LoVo (cell line): ENCODE measurements around the gene TSHZ1.

Experiments used
- DNase-seq: peaks from one replicate; pipeline ENCODE4 v3.0.0-alpha.2; 2016; ENCODE audit warnings: low spot score

Gene TSHZ1

DNA sequence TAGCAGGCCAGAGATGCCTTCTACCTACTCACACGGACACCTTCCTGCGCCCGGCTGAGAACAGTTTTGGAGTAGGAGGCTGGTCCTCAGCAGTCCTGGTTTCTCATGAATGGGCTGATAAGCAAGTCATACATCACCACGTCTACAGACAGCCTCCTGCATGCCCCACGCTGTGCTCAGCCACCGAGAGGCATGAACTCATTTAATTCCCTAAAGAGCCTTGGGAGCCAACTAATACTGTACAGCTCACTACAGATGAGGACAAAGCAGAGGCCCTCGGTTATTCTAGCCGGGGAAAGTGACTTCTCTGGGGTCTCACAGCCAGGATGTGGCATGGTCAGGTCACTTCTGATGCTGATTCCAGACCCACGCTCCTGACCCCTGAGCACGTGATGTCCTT, 105.6 kb downstream of the TSHZ1 start:
- DNase-seq, result no peak

DNA sequence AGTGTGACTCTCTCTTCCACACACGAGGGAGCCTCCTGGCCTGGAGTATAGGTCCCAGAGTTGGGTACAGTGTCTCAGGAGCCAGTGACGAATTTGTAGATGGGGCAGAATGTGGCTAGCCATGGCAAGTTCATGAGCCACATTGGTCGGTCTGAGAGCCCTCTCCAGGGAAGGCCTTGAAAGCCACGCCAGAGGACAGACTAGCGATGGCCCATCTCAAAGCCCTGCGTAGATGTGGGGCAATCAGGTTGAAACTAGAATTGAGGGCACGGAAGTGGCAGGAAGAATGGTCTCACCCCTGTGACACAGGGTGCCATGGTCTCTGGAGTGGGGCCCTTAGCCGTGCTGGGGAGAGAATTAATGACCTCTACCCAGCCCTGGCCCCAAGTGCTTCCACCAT, 106.2 kb downstream of the TSHZ1 start:
- no peak for DNase-seq

DNA sequence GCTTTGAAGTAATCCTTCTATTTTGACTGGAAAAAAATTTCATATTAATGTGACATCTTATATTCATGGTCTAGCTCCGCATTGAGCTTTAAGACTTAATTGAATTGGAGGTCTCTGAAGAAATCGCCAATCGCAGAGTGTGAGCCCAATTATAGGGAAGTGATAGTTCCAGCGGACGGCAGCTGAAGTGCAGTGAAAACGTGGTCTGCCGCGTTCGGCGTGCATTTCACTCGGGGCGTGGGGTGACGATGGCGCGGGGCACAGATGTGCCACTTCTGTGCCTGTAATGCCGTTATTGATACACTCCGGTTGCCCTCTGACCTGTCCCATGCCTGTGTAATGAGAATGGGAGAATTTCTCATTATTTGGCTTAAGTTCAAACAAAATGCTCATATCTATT, 106.7 kb downstream of the TSHZ1 start:
- no peak for DNase-seq

DNA sequence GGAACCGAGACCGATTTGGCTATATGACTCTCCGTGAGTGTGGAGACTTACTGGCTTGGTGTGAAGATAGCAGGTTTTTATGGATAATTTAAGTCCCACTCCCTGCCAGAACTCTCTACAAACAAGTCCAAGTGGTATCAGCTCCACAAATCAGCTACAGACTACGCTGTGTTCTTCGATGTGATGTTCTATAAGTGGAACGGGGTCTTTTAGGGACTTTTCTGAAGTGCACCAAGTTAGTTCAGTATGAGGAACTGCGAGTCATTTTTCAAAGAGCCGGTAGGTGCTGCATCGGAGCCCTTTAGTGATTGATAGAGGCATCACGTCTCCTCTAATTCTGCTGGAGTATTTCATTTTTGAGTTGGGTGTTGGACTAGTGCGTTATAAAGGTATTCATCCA, 107.1 kb downstream of the TSHZ1 start:
- no peak for DNase-seq

DNA sequence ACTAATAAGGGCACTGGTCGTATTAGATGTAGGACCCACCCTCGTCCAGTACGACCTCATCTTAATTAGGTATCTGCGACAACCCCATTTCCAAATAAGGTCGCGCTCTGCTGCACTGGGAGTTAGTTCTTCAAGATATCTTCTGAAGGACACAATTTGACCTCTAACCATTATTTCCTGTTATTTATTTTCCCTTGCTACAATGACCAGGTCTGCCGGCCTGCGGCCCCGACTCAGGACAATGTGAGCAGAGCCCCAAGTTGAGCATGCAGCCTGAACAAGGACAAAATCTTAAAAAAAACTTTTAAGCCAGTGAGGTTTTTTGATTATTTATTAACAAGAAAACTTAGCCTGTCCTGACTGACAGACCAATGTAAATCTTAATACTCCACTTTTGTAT, 109.3 kb downstream of the TSHZ1 start:
- no peak for DNase-seq

DNA sequence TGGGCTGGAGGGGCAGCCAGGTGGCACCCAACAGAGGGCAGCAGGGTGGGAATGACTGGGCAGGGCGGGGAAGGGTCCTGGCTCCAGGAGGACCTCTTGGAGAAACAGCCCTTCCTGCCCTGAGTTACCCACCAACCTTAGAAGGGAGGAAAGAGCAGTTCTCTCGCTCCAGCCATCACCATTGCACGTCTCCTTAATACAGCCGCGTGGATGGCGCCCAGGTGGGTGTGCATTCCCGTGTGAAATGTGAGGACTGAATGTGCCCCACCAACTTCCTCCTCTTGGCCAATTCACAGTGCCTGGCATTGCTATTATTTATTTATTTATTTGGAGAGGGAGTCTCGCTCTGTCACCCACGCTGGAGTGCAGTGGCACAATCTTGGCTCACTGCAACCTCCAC, 109.9 kb downstream of the TSHZ1 start:
- DNase-seq, result no peak

DNA sequence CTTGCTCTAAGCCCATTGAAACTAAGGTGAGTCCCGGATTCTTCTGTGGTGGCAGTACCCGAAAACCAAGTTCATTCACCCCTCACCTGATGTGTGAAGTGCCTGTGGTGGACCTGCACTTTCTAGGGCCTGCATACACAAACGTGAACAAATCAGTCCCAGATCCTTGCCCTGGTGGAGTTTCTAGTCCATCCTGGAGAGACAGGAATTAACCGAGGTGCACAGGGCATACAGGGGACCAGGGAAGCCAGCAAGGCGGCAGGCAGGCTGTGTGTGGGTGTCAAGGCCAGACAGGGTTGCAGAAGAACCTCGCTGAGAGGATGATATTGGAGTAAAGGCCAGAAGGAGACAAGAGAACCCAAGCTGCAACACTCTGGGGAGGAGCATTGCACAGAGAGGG, 110.8 kb downstream of the TSHZ1 start:
- DNase-seq, result no peak

DNA sequence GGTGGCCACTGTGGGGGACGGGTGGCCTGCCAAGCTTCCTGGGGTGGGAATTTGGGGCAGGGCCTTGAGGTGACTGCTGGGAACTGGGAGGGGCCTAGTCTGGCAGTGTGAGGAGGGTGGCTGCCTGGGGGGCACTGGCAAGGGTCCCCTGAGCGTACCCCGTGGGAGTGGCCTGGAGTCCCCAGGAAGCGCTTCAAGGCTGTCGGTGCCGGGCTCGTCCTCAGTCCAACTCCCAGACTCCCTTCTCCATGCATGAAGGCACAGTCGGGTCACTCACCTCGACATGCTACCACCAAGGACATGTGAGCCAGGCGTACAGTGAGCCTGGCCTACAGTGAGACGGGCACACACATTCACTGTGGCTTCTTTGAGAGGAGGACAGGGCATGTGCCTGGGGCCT, 111.6 kb downstream of the TSHZ1 start:
- DNase-seq, result no peak

DNA sequence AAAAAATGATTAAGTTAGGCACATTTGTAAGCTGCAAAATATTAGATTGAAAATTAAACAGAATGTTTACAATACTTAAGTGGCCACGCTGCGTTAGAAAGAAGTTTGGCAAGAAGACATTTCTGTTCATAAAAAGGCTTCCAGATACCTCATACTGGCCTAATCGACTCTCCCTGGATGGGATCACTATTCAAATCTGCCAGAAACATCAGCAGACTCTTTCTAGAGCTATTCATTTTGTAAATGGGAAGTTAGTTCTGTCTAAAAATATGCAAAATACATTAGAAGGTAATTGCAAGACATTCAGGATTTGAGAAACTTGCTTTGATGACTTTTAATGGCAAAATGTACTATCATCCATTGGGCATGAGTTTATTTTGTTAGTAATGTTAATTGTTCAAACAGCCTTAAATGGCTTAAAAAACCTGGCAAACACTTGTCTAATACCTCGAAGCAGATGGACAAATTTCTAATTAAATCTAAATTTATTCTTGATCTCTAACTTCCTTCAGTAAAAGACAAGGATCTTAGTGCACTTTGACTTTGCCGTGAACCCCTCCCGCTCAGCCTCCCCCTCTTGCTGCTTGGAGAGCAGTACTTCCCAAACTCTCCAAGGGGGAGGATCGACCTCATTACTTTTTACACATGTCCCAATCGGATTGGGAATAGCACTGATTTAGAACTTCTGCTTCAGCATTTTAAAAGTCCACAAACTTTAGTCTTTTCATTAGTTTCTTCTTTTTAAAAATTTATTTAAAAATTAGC, 113.4 kb downstream of the TSHZ1 start:
- DNase-seq, result no peak

DNA sequence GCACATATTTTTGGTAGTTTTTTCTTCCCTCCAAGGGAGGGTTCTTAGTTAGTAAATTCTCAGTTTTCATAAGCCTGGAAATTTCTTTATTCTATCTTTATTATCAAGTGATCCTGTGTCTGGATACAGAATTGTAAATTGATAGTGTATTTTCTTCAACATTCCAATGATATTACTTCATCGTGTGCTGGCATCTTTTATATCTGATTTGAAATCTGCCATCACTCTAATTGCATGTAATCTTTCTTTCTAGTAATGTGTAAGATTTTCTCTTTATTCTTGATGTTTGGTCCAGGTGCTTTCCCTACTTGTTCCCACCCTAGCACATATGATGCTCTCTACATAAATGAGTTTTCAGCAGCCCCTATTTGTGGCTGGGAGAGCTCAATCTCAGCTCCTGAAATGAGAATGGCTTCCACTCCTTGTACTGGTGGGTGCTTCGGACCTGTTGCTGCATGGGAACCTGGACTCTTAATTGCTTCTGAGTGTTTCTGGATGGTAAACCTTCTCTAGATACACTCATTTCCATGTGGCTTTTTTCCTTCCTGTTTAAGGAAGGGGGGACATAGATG, 114.2 kb downstream of the TSHZ1 start:
- DNase-seq, result no peak

DNA sequence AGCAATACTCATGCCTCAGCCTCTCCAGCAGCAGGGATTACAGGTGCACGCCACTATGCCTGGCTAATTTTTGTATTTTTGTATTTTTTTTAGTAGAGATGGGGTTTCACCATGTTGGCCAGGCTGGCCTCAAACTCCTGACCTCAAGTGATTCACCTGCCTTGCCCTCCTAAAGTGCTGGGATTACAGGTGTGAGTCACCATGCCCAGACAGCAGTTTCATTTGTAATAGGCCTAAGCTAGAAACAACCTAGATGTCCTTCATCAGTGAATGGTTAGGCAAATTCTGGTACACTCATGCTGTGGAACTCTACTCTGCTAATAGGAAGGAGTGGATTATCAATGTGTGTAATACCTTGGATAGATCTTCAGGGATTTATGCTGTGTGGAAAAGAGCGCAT, 119.2 kb downstream of the TSHZ1 start:
- DNase-seq, result peak; percentile 3

DNA sequence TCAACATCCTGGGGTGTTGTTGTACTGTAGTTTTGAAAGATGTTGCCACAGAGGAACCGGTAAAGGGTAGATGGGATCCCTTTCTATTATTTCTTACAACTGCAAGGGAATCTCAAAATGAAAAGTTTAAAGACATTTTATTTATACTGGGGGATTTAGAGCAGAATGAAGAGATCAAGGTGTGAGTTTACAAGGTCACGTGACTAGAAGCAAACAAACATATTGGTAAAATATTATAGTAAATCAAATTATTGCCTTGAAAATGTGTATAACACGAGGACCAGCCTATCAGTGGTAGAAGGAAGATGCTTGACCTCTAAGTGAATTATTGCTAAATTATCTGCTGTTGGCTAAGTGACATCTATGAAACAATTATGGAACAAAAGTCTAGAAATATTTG, 119.7 kb downstream of the TSHZ1 start:
- DNase-seq, result no peak

DNA sequence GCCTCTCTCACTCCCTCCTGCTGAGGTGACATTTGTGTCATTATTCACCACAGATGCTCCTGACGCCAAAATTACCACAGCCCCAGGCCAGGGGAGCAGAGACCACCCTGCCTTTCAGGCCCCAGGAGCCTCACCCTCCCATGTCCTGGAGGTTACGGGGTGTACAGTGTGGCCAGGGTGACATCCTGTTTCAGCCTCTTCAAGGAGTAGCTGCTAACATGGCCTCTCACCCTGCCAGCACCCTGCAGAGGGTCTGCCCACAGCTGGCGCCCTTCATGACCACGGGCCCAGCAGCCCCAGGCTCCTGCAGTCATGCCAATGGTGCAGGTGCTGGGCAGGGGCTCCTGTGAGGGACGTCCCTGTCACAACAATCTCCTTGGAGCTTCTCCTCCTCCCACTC, 124.3 kb downstream of the TSHZ1 start:
- DNase-seq, result no peak

DNA sequence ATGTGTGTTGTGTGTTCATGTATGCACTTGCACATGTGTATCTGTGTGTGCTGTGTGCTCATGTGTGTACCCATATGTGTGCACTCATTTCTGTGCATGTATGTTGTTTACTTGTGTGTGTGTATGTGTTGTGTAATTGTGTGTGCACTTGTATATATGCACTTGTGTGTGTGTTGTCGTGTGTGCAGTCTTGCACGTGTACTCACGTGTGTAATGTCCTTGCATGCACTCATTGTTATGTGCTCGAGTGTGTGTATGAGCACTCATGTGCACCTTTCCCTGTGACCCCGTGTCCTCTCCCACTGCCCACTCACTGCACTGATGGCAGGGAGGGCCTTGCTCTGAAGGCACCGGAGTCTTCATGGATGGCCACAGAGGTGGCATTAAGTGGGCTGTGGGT, 124.9 kb downstream of the TSHZ1 start:
- DNase-seq, result no peak

DNA sequence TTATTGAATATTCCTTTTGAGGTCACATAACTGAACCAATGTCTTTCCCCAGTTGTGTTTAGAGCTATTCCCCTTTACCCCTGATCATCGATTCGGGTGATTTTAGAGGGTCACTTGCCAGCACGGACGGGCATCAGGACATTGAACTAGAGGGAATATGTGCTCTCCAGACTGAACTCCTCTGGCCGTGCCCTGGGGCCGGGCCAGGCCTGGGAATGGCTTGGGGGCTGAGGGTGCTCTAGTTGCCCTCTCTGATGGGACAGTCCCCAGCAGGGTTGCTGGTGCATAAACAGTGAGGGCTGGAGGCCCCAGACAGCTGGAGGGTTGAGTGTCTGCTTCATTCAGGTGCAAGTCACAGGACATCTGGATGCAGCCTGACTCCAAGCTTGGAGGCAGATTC, 126.2 kb downstream of the TSHZ1 start:
- DNase-seq, result no peak

DNA sequence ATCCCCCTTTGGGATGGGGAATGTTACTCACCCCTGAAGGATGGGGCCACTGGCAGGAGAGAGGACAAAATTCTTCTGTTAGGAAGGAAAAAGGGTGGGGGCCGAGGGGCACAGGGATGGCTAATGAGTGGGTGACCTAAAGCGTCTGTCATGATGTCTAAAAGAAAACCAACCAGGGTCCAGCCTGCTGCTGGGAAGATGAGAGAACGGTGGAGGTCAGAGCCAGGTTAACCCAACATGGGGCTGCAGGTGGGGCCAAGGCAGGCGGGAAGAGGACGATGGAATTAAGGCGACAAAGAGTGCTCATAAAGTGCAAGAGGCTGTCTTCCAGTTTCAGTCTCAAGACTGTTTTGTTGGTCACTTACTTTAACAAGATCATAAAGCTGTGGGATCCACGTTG, 126.8 kb downstream of the TSHZ1 start:
- no peak for DNase-seq

DNA sequence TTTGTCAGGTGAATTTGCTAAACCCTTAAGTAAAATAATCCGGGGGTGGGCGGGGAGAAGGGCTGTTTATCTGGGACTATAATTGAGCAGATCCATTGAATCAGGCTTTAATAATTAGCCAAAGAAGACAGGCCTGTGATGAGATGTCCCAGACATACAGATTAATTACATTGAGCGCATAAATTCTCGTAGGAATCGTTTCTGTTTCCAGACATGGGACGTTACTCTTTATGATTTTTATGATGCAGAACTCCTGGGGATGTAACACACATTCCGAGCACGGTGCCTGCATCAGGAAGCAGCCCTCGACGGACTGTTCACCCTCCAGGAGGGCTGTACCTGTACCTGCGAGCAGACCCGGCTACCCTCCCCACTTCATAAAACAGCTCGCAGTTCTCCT, 128.0 kb downstream of the TSHZ1 start:
- DNase-seq, result no peak
